Liver (tissue), 9 donors: Measurements from ENCODE around the gene CYP39A1. TPM values are rescaled to one million over a fixed set of nuclear protein-coding genes. Genes with fewer than 3 reads are reported as not detected.

Source experiments
- DNase-seq: peaks from one replicate; pipeline ENCODE4 v3.0.0-alpha.2; 2017; ENCODE audit warnings: low spot score
- H3K27ac ChIP-seq, 2 donors: one replicate each; pipeline ENCODE4 v1.7.0; 2013; ENCODE audit warnings: inconsistent platforms in 2 of 2, low read length in 2 of 2, control low read depth in 1 of 2, low read depth in 1 of 2, mild to moderate bottlenecking in 1 of 2
- H3K27me3 ChIP-seq, 4 donors: one replicate each; pipeline versions ENCODE4 v1.6.1 to v1.7.0; 2013; ENCODE audit warnings: low read length in 3 of 4, inconsistent platforms in 1 of 4, mild to moderate bottlenecking in 1 of 4, moderate library complexity in 1 of 4; ENCODE audit not compliant: control insufficient read depth in 4 of 4, insufficient read depth in 4 of 4
- H3K36me3 ChIP-seq, 4 donors: one replicate each; pipeline versions ENCODE4 v1.6.1 to v1.7.0; 2013; ENCODE audit warnings: low read length in 3 of 4, mild to moderate bottlenecking in 3 of 4, low read depth in 1 of 4, moderate library complexity in 1 of 4; ENCODE audit not compliant: control insufficient read depth in 4 of 4, insufficient read depth in 3 of 4
- H3K4me1 ChIP-seq, 4 donors: one replicate each; pipeline versions ENCODE4 v1.6.1 to v1.7.0; 2013; ENCODE audit warnings: low read length in 3 of 4, mild to moderate bottlenecking in 3 of 4, moderate library complexity in 1 of 4; ENCODE audit not compliant: control insufficient read depth in 4 of 4, insufficient read depth in 4 of 4
- H3K4me3 ChIP-seq, 3 donors: one replicate each; pipeline versions ENCODE4 v1.6.1 to v1.7.0; 2013; ENCODE audit warnings: low read length in 3 of 3, control low read depth in 1 of 3, low read depth in 1 of 3, mild to moderate bottlenecking in 1 of 3
- H3K9ac ChIP-seq, 2 donors: one replicate each; pipeline ENCODE4 v1.7.0; 2013; ENCODE audit warnings: low read length in 2 of 2, mild to moderate bottlenecking in 2 of 2, moderate library complexity in 2 of 2, control low read depth in 1 of 2, low read depth in 1 of 2
- H3K9me3 ChIP-seq, 4 donors: one replicate each; pipeline versions ENCODE4 v1.6.1 to v1.7.0; 2013; ENCODE audit warnings: low read length in 3 of 4; ENCODE audit not compliant: control insufficient read depth in 4 of 4
- EGR1 ChIP-seq, 2 donors: IDR thresholded peaks; 2 replicates each; pipeline ENCODE4 v1.6.1; 2016 to 2018; ENCODE audit warnings: antibody characterized with exemption in 2 of 2, low read depth in 2 of 2
- FOXA1 ChIP-seq: IDR thresholded peaks from 2 replicates; pipeline ENCODE4 v1.6.1; 2016; ENCODE audit warnings: antibody characterized with exemption
- FOXA2 ChIP-seq: IDR thresholded peaks from 2 replicates; pipeline ENCODE4 v1.6.1; 2016; ENCODE audit warnings: antibody characterized with exemption
- GABPA ChIP-seq, 2 donors: IDR thresholded peaks in 1 of 2; conservative IDR thresholded peaks in 1 of 2; 2 replicates each; pipeline ENCODE4 v1.6.1; 2016; ENCODE audit warnings: antibody characterized with exemption in 2 of 2, mild to moderate bottlenecking in 1 of 2, moderate library complexity in 1 of 2
- HNF4A ChIP-seq, 2 donors: conservative IDR thresholded peaks; 2 replicates each; pipeline ENCODE4 v1.6.1; 2016; ENCODE audit warnings: antibody characterized with exemption in 2 of 2, mild to moderate bottlenecking in 2 of 2
- HNF4G ChIP-seq: IDR thresholded peaks from 2 replicates; pipeline ENCODE4 v1.6.1; 2016; ENCODE audit warnings: antibody characterized with exemption
- JUND ChIP-seq, 2 donors: IDR thresholded peaks; 2 replicates each; pipeline ENCODE4 v1.6.1; 2016; ENCODE audit warnings: antibody characterized with exemption in 2 of 2
- RXRA ChIP-seq, 2 donors: IDR thresholded peaks; 2 replicates each; pipeline ENCODE4 v1.6.1; 2017 to 2018; ENCODE audit warnings: antibody characterized with exemption in 2 of 2, mild to moderate bottlenecking in 1 of 2
- SP1 ChIP-seq: IDR thresholded peaks from 2 replicates; pipeline ENCODE4 v1.6.1; 2018; ENCODE audit warnings: antibody characterized with exemption, mild to moderate bottlenecking
- TAF1 ChIP-seq: conservative IDR thresholded peaks from 2 replicates; pipeline ENCODE4 v1.6.1; 2016; ENCODE audit warnings: antibody characterized with exemption, mild to moderate bottlenecking
- YY1 ChIP-seq: IDR thresholded peaks from 2 replicates; pipeline ENCODE4 v1.6.1; 2016; ENCODE audit warnings: antibody characterized with exemption, mild to moderate bottlenecking
- WGBS: extraction: QIAGEN DNeasy Blood & Tissue Kit; methylation state at CpG from one replicate; pipeline ENCODE4 v1.1.7; 2013; 5-methylcytosine and 5-hydroxymethylcytosine counted together
- polyA plus RNA-seq, 2 donors: library from polyadenylated mRNA; stranded (reverse) in 1 of 2; unstranded in 1 of 2; fragments of 200-250 nt in 1 of 2; fragments of >200 nt in 1 of 2; fragmentation: Nextera tagmentation in 1 of 2; extraction: Ambion mirVana in 1 of 2; gene quantifications; one replicate each; pipeline versions ENCODE4 v1.2.1 to v1.2.3, GENCODE V29; 2013 to 2015
- total RNA-seq, 2 donors: library from RNA; depleted of rRNA; stranded (reverse); fragments of >200 nt; gene quantifications; one replicate each; pipeline ENCODE4 v1.2.3, GENCODE V29; 2014
- TF ChIP-seq, protein P1 (sequence below): IDR thresholded peaks from 2 replicates; pipeline ENCODE4 v1.6.1; 2016; ENCODE audit warnings: antibody characterized with exemption, mild to moderate bottlenecking
- TF ChIP-seq, protein P2 (sequence below): IDR thresholded peaks from 2 replicates; pipeline ENCODE4 v1.6.1; 2016; ENCODE audit warnings: antibody characterized with exemption
- TF ChIP-seq, protein P3 (sequence below): IDR thresholded peaks from 2 replicates; pipeline ENCODE4 v1.6.1; 2016; ENCODE audit warnings: antibody characterized with exemption
- TF ChIP-seq, protein P4 (sequence below): fragments of 150-350 bp; IDR thresholded peaks from 2 replicates; pipeline ENCODE4 v1.5.1; 2017; ENCODE audit warnings: improper control_type of control experiment, low read depth, low read length; ENCODE audit not compliant: missing input control
- TF ChIP-seq, protein P5 (sequence below): IDR thresholded peaks from 2 replicates; pipeline ENCODE4 v1.6.1; 2016; ENCODE audit warnings: antibody characterized with exemption
- donor health status: healthy.
- donor health status: healthy.
- donor health status: healthy.
- donor health status: healthy.
- donor health status: healthy.

The CYP39A1 gene
- total and polyA plus RNA-seq, 4 donors, result 10.8 to 29.8 (median 15.2) TPM

DNA sequence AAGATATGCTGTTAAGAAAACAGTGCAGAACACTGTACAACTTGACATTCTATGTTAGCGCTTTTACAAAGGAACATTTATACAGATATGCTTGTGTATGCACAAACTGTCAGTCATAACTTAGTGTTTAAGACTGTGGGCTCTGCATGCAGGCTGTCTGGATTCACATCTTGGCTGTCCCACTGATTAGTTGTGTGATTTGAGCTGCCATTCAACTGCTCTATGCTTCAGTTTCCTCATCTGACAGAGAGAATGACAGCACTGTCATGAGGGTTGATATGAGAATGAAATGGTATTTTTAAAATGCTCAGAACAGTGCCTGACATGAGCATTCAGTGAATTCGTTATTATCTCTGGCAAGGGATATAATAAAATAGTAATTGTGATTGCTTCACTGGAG, 8.9 kb upstream of the CYP39A1 start:
- DNase-seq, result no peak
- H3K4me3 ChIP-seq, result no peak overlapping the region
- H3K9me3 ChIP-seq, result no peaks in the 10 kb centered on the region
- WGBS, result 89% methylated on average over 2 of the region's 2 CpGs
- H3K36me3 ChIP-seq, result peaks cover 0 to 2% (median 0%) of the 10 kb centered on the region in 4 donors
- H3K27me3 ChIP-seq, result no peaks in the 10 kb centered on the region
- TF ChIP-seq, protein P1, sequence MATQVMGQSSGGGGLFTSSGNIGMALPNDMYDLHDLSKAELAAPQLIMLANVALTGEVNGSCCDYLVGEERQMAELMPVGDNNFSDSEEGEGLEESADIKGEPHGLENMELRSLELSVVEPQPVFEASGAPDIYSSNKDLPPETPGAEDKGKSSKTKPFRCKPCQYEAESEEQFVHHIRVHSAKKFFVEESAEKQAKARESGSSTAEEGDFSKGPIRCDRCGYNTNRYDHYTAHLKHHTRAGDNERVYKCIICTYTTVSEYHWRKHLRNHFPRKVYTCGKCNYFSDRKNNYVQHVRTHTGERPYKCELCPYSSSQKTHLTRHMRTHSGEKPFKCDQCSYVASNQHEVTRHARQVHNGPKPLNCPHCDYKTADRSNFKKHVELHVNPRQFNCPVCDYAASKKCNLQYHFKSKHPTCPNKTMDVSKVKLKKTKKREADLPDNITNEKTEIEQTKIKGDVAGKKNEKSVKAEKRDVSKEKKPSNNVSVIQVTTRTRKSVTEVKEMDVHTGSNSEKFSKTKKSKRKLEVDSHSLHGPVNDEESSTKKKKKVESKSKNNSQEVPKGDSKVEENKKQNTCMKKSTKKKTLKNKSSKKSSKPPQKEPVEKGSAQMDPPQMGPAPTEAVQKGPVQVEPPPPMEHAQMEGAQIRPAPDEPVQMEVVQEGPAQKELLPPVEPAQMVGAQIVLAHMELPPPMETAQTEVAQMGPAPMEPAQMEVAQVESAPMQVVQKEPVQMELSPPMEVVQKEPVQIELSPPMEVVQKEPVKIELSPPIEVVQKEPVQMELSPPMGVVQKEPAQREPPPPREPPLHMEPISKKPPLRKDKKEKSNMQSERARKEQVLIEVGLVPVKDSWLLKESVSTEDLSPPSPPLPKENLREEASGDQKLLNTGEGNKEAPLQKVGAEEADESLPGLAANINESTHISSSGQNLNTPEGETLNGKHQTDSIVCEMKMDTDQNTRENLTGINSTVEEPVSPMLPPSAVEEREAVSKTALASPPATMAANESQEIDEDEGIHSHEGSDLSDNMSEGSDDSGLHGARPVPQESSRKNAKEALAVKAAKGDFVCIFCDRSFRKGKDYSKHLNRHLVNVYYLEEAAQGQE, result no peak
- TF ChIP-seq HNF4G (no peak), YY1 (no peak), GABPA (IDR thresholded peaks at IDR 0.05 in 1 of 2, conservative IDR thresholded peaks at IDR 0.05 in 1 of 2) (no peak), SP1 (no peak), RXRA (IDR thresholded peaks at IDR 0.05) (no peak), TAF1 (no peak), FOXA1 (no peak), JUND (IDR thresholded peaks at IDR 0.05) (no peak), EGR1 (IDR thresholded peaks at IDR 0.05; ENCODE audit: low read depth in 2 of 2) (no peak)
- TF ChIP-seq, protein P2, sequence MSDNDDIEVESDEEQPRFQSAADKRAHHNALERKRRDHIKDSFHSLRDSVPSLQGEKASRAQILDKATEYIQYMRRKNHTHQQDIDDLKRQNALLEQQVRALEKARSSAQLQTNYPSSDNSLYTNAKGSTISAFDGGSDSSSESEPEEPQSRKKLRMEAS, result no peak
- TF ChIP-seq, protein P3, sequence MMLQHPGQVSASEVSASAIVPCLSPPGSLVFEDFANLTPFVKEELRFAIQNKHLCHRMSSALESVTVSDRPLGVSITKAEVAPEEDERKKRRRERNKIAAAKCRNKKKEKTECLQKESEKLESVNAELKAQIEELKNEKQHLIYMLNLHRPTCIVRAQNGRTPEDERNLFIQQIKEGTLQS, result no peak
- no peak overlapping the region for H3K9ac ChIP-seq
- H3K4me1 ChIP-seq, result peaks cover 0 to 4% (median 0%) of the 10 kb centered on the region in 4 donors
- no peak overlapping the region for H3K27ac ChIP-seq

DNA sequence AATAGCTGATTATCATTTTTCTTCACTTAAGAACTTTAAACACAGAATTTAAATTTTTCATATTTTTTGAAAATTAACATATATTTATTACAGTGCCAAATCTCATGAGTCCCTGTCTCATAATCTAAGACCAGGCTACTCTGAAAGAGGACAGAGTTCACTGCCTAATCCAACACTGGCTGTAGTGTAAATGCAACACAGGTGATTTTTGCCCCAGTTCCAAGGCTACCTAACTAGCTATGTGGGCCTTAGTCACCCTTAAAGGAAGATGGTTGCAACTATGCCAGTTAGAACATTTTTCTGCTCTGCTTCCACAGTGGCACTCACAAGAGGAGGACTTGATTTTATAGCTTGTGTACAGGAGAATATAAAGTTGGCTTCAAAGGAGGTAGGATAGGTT, 5.0 kb upstream of the CYP39A1 start:
- Histone ChIP-seq H3K4me3 (no peak overlapping the region), H3K27me3 (no peaks in the 10 kb centered on the region), H3K36me3 (no peaks in the 10 kb centered on the region), H3K27ac (no peak overlapping the region), H3K9me3 (no peaks in the 10 kb centered on the region), H3K4me1 (peaks cover 0 to 11% (median 8%) of the 10 kb centered on the region in 4 donors), H3K9ac (no peak overlapping the region)
- TF ChIP-seq FOXA2, result no peak
- TF ChIP-seq, protein P4, sequence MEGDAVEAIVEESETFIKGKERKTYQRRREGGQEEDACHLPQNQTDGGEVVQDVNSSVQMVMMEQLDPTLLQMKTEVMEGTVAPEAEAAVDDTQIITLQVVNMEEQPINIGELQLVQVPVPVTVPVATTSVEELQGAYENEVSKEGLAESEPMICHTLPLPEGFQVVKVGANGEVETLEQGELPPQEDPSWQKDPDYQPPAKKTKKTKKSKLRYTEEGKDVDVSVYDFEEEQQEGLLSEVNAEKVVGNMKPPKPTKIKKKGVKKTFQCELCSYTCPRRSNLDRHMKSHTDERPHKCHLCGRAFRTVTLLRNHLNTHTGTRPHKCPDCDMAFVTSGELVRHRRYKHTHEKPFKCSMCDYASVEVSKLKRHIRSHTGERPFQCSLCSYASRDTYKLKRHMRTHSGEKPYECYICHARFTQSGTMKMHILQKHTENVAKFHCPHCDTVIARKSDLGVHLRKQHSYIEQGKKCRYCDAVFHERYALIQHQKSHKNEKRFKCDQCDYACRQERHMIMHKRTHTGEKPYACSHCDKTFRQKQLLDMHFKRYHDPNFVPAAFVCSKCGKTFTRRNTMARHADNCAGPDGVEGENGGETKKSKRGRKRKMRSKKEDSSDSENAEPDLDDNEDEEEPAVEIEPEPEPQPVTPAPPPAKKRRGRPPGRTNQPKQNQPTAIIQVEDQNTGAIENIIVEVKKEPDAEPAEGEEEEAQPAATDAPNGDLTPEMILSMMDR, result no peak
- TF ChIP-seq, protein P2, result no peak
- TF ChIP-seq, protein P5, sequence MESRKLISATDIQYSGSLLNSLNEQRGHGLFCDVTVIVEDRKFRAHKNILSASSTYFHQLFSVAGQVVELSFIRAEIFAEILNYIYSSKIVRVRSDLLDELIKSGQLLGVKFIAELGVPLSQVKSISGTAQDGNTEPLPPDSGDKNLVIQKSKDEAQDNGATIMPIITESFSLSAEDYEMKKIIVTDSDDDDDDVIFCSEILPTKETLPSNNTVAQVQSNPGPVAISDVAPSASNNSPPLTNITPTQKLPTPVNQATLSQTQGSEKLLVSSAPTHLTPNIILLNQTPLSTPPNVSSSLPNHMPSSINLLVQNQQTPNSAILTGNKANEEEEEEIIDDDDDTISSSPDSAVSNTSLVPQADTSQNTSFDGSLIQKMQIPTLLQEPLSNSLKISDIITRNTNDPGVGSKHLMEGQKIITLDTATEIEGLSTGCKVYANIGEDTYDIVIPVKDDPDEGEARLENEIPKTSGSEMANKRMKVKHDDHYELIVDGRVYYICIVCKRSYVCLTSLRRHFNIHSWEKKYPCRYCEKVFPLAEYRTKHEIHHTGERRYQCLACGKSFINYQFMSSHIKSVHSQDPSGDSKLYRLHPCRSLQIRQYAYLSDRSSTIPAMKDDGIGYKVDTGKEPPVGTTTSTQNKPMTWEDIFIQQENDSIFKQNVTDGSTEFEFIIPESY, result no peak
- TF ChIP-seq TAF1, result no peak
- peak; percentile 10 for TF ChIP-seq HNF4G
- no peak for TF ChIP-seq EGR1 (IDR thresholded peaks at IDR 0.05; ENCODE audit: low read depth in 2 of 2)
- peak in 1 of 2 donors; percentile 59 for TF ChIP-seq JUND (IDR thresholded peaks at IDR 0.05)
- TF ChIP-seq SP1, result peak; percentile 19
- peak; percentile 30 to 44 for TF ChIP-seq RXRA (IDR thresholded peaks at IDR 0.05)
- no peak for TF ChIP-seq YY1
- TF ChIP-seq HNF4A (conservative IDR thresholded peaks at IDR 0.05), result peak; percentile 82 to 89
- TF ChIP-seq FOXA1, result no peak
- DNase-seq, result no peak
